GM19238 (cell line): ENCODE measurements around the gene ZDHHC19.
"Not testable (repeated sequence)": the region's sequence is repeated elsewhere in the genome, so short reads cannot be mapped to it uniquely, and the experiment has no call there.

Experiments
- DNase-seq: peaks from one replicate; pipeline ENCODE4 v3.0.0; 2011; ENCODE audit warnings: low spot score; ENCODE audit not compliant: insufficient read length

Gene ZDHHC19

GRCh38 chr3:196178993-196179379 is 32.2 kb downstream of the ZDHHC19 start:
- no peak for DNase-seq

GRCh38 chr3:196177967-196178366 is 33.2 kb downstream of the ZDHHC19 start:
- DNase-seq, result no peak

DNA sequence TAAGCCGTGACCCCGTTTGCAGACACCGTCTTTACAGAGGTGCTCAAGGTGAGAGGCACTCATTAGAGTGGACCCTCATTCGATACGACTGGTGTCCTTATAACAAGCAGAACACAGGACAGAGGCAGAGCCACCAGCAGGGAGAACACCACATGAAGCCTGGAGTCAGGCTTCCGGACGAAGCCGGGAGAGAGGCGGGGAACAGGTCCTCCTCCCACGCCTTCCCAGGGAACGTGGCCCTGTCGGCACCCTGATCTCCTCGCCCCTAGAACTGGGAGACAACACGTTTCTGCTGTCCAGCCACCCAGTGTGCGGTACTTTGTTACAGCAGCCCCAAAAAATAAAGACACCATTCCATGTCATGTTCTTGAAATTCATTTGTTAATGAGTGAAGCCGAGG is 33.6 kb downstream of the ZDHHC19 start:
- DNase-seq, result no peak

GRCh38 chr3:196175722-196176121 is 35.5 kb downstream of the ZDHHC19 start:
- no peak for DNase-seq

DNA sequence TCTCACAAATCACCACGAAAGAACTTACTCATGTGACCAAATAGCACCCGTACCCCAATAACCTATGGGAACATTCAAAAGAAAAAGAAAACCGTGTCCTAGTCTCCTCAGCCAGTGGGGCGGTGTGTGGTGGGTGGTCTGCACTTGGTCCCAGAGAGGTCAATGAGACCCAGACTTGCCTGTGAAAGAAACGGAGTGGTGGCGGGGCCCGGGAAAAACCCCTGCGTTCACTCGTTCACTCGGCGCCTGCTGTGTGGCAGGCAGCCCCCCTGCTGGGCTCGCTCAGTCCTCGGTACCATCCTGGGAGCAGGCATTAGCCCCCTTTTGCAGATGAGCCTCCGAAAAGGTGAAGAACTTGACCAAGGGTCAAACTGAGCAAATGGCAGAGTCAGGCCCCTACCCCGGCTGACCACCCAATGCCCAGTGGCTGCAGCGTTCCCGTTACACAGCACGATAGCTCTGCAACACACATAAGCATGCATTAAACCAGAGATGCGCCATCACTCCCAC is 36.0 kb downstream of the ZDHHC19 start:
- DNase-seq, result no peak

DNA sequence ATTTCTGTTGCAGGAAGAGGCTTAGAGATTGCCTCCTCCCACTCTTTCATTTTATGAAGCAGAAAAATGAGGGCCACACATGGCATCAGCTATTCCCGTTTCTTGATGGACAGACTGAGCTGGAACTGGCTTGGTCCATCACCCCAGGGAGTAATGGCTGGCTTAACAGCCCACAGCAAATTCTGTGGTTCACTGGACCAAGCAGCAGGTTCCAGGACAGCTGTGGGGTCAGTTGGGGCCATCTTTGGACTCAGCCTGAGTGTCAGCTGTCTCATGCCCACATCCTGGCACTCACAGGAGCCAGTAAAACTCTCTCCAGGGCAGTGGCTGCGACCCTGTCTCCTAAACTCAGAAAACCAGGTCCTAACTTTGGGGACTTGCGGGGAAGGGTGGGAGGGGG is 36.5 kb downstream of the ZDHHC19 start:
- DNase-seq, result no peak

DNA sequence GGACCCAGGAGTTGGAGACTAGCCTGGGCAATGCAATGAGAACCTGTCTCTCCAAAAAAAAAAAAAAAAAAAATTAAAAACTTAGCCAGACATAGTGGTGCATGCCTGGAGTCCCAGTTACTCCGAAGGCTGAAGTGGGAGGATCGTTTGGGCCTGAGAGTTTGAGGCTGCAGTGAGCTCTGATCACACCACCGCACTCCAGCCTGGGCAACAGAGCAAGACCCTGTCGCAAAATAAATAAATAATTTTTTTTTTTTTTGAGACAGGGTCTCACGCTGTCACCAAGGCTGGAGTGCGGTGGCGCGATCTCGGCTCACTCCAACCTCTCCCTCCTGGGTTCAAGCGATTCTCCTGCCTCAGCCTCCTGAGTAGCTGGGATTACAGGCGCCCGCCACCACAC is 40.9 kb downstream of the ZDHHC19 start:
- DNase-seq, result not testable (repeated sequence)

- DNase-seq, result no peak
Measured at GRCh38 chr3:196169836-196170240, 41.4 kb downstream of the ZDHHC19 start.

GRCh38 chr3:196168808-196169391 is 42.3 kb downstream of the ZDHHC19 start:
- no peak for DNase-seq

- DNase-seq, result no peak
Measured at GRCh38 chr3:196166741-196167140, 44.5 kb downstream of the ZDHHC19 start.

DNA sequence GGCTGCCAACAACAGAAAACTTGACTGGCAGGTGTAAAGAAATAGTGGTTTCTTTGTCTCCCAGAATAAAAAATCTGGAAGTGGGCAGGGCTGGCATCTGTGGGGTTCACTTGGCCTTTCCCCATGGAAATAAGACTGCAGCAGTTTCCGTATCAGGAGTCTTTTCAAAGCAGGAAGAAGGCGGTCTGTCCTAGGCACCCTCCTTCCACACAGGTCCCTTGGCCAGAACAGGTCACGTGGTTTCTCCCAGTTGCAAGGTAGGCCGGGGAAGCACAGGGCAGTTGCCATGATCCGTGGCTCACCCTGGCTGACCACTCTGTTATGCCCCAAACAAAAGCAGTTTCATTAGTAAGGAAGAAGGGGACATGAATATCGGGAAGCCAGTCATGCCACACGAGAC is 45.4 kb downstream of the ZDHHC19 start:
- no peak for DNase-seq

DNA sequence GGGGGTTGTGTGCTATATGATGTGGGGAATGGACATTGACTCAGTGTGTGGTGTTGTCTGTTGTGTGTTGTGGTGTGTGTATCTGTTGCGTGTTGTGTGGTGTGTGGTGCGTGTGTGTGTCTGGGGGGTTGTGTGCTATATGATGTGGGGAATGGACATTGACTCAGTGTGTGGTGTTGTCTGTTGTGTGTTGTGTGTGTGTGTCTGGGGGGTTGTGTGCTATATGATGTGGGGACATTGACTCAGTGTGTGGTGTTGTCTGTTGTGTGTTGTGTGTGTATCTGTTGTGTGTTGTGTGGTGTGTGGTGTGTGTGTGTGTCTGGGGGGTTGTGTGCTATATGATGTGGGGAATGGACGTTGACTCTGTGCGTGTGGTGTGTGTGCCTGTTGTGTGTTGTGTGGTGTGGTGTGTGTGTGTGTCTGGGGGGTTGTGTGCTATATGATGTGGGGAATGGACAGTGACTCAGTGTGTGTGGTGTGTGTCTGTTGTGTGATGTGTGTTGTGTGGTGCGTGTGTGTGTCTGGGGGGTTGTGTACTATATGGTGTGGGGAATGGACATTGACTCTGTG is 46.1 kb downstream of the ZDHHC19 start:
- not testable (repeated sequence) for DNase-seq

GRCh38 chr3:196164576-196164975 is 46.6 kb downstream of the ZDHHC19 start:
- no peak for DNase-seq

DNA sequence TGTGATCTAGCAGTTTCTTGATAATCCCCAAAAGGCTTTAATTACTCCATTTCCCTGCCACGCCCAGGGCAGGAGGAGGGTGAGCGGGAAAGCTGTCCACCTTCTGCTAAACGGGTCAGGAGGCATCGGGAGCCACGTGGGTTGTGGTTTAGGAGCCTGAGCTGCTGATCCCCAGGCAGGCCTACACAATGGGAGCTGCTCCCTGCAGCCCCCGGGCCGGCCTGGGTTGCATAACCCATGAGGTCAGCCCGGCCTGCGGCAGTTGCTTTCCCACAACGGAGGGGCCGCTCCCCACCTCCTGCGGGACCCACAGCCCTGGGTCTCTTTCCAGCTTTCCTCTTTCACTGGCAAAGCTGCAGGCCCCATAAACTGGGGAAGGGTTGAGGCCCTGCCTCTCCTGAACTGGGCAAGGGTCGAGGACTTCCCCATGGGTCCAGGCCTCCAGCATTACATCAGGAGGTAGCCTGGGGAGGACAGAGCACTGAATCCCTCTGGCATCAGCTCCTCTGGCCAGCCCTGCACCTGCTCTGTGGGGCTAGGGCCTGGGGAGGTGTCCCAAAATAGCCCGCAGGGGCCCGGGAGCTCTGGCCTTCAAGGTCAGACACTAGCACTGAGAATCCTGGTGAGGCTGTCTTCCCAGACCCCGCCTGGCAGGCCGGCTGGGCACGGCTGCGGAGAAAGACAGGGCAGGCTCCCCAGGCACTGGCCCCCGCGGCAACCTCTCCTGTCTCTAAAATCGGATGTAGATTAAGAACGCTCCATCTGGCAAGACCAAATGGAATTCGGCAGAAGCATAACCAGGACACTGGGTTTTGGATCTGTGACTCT is 47.3 kb downstream of the ZDHHC19 start:
- no peak for DNase-seq

GRCh38 chr3:196163212-196163611 is 48.0 kb downstream of the ZDHHC19 start:
- no peak for DNase-seq

GRCh38 chr3:196162679-196163078 is 48.5 kb downstream of the ZDHHC19 start:
- DNase-seq, result no peak

GRCh38 chr3:196159952-196160804 is 51.0 kb downstream of the ZDHHC19 start:
- peak; percentile 64 for DNase-seq

GRCh38 chr3:196159526-196159925 is 51.7 kb downstream of the ZDHHC19 start:
- no peak for DNase-seq

DNA sequence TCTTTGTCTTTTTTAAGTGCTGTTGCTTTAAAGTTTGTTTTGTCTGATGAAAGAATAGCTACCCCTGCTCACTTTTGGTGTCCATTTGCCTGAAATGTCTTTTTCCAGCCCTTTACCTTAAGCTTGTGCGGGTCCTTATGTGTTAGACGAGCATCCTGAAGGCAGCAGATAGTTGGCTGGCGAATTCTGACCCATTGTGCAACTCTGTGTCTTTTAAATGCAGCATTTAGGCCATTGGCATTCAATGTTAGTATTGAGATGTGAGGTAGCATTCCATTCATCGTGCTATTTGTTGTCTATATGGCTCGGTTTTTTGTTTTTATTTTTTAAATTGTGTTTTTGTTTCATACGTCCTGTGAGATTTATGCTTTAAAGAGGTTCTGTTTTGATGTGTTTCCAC is 55.0 kb downstream of the ZDHHC19 start:
- no peak for DNase-seq

- DNase-seq, result no peak
Measured at GRCh38 chr3:196150481-196150880, 60.7 kb downstream of the ZDHHC19 start.

DNA sequence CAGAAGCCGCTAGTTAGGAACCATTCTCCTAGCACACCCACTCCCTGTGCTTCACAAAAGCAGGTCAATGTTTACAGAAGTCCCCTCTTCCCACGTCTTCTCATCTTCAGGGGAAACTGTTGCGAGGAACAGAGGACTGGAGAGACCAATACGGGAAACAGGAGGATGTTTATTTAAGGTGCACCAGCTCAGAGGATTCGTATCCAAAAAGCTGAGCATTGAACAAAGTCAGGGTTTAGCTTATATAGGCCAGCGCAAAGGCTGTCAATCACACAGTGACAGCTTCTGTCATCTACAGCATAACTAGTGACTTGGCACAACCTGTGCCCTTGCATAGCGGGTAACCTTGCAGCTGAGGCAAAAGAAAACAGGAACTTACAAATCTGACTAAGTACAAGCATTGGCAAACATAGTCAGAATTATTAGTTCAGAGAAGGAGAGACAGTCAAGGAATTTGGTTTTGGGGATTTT is 61.3 kb downstream of the ZDHHC19 start:
- no peak for DNase-seq
